HL-60/S4 (cell line): ENCODE results near the gene SCG3.

Experiments used
- in situ Hi-C: fragments of 300-500 bp; cut with MboI; formaldehyde crosslinking; loops from 2 replicates; pipeline ENCODE4 v1.14.3; 2022; ENCODE audit warnings: low sequenced_read_pairs

Gene SCG3

DNA sequence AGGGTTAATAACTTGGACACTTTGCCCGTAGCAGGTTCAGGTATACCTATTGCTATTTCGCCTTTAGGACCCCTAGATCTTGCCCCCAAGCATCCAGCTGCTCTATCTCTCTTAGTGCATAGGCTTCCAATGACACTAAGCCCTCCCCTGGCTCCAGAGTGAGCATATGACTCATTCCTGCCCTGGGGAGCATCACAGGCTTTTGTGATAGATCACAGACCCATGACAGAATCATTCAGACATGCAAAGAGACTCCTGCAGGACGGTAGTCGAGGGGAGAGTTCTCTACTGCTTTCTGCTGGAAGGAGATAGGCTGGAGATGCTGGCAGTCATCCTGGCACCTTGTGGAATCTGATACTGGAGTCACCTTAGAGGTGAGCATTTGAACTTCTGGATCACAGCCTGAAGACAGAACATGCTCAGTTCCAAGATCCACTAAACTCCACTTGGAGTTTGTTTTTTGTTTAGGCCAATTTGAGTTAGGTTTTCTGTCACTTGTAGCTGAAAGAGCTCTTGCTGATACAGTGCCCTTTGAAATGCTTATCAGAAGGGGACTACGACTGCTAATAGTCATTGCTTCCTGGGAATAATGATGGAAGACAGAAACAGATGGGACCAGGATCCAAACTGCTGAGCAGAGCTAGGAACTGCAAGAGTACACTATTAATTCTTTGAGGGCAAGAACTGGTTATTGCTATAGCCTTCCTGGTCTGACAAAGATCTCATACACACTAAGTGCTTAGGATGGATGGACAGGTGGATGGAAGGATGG lies 45.2 kb downstream of the SCG3 start:
- in situ Hi-C loops, result no loop called here

- in situ Hi-C loops, result no loop called here
Observed at GRCh38 chr15:51727141-51727897, 46.0 kb downstream of the SCG3 start.

DNA sequence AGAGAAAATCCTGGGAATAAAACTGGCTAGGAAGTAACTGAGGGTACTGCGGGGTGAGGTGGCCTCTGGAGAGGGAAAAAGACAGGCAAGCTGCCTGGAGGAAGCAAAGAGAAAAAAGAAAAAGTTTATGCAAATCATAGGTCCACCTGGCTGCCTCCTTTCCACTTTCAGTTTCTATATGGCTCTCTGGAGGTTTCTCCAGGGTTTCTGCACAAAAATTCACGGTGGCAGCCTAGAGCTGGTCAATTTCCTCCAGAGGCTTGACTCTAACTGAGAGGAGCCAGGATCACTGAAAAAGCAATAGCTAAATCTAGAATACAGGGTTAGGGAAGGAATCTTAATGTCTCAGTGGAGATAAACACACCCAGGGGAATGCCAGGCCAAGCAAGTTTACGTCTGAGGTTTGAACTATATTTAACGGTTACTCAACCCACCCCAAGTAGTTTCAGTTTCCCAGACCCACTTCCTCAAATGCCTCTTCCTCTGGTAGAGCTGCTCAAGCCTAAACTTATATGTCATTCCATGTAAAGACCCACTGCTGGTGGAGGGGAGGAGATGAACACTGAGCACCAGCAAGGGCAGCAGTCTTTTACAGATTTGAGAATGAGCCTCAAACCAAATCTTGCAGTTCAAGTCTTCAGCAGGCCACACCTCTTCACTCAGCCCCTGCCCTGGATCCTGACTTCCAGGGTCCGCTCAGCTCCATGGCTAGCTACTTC lies 50.4 kb downstream of the SCG3 start:
- in situ Hi-C loops, result no loop called here

DNA sequence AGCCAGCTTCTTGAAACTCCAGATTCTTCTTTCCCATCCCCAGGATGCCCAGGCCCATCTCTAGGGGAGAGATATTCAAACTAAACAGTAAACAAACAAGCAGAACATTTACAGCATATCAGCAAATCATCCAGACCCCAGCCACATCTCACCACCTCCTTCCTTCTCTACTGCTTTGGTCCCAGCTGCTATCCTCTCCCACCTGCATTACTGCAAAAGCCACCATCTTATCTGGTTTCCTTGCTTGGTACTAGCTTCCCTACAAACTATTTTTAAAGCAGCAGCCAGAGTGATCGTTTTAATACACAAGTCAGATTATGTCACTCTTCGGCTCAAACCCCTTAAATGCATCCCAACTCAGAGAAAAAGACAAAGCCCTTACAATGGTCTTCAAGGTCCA lies 51.3 kb downstream of the SCG3 start:
- in situ Hi-C loops, result no loop called here

DNA sequence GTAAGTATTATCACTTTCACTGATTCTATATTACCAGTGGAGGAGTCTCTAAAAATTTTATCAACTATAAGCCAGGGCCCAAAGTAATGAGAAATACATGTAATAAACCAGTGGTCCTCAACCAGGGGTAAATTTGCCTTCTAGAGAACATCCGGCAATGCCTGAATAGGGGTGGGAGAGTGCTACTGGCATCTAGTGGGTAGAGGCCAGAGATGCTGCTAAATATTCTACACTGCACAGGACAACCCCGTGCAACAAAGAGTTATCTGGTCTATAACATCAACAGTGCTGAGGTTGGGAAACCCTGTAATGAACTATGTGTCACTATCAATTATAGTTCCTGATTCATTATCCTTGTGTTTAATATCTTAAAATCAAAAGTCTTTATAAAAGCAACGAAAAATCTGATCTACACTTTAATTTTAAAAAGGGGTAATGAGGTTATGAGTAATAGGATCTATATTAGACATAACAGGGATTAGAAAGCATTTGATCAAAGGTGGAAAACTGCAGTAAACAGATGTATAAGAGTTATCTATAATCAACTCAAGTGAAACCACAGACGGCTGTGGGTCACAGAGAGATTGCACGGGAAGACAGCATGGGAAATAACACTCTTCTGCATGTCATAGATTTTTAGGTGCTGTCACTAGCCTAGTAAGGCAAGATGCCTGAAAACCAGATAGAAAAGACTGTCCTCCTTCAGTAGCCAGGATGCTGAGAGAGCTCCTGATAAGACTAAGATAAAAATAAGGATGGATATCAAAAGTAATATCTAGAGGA lies 54.1 kb downstream of the SCG3 start:
- in situ Hi-C loops, result no loop called here

DNA sequence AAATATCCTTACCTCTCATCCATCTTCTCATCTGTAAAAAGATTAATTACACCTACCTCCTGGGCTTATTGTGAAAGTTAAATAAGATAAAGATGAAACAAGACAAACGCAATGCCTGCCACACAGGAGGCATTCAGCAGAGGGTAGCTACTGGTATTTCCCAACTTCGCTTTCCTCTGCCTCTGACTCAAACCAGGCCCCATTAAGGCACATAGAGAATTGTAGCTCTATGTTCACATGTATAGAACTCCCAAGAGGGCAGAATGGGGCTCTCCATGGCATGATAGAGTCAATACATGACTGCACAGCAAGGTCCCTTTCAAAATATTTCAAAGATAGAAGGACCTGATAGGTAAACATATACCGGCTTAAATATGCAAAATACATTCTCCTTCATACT lies 54.8 kb downstream of the SCG3 start:
- in situ Hi-C loops, result no loop called here

GRCh38 chr15:51736751-51737521 lies 55.6 kb downstream of the SCG3 start:
- in situ Hi-C loops, result no loop called here

DNA sequence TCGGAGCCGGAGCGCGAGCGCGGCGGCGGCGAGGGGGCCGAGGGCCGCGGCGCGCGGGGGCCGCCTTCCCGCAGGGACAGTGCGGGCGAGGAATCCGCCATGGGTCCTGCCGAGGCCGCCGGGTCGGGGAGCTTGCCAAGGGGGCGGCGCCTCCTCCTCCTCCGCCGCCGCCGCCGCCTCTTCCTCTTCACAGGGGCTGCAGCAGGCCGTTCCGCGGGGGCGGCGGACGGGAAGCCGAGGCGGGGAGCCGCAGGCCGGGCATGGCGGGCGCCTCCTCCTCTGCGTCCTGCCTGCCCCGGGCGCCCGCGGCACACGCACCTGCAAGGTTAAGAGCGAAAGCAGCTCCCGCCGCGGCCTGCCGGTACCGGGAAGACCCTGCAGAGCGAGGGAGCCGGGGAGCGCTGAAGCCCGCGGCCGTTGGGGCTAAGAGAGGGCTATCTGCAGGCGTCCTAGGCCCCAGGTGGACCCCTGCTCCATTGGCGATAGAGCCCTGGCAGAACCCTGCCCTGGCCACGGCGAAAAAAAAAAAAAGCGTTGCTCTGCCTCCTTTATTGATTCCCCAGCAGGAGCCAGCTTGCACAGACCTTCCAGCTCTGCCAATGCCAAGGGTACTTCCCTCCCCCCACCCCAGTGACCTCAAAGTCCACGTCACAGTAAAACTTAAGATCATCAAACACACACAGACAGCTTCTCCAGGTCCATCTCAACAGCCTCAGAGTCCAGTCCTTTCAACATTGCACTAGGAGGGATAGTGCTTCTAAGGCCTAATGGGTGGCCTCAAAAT lies 56.4 kb downstream of the SCG3 start, which contains the start of gene LYSMD2:
LYSMD2 (minus strand) TSS at position 134 of the 784 bp plus-strand sequence; CDS start at position 101, 33 bp downstream.
- in situ Hi-C loops, result no loop called here

- in situ Hi-C loops, result no loop called here
Observed at GRCh38 chr15:51738553-51738952, 57.2 kb downstream of the SCG3 start.

GRCh38 chr15:51739061-51739712 lies 57.9 kb downstream of the SCG3 start:
- in situ Hi-C loops, result no loop called here

- in situ Hi-C loops, result no loop called here
Observed at GRCh38 chr15:51749307-51749706, 68.0 kb downstream of the SCG3 start.

DNA sequence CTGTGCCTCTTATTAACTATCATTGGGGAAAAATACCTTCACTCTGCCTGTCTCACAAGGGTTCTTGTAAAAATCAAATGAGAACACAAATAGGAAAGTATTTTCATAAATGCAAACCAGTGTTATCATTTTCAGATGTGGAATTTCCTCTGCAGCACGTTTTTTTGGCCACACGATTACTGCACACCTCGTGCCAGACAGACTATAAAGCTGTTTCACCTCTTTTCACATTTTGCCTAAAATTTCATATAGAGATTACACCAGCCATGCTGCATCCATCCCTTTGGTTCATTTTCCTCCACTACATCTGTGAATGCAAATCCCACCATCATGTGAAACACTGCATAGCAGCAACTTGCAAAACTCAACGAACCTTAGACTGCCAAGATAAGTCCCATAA lies 68.9 kb downstream of the SCG3 start:
- in situ Hi-C loops, result no loop called here

GRCh38 chr15:51750792-51751696 lies 69.7 kb downstream of the SCG3 start, which contains the start of gene TMOD2:
TMOD2 (plus strand) TSS chr15:51751597; CDS start chr15:51766442, 14,845 bp downstream.
- in situ Hi-C loops, result no loop called here

- in situ Hi-C loops, result no loop called here
Observed at GRCh38 chr15:51751697-51752683, 70.7 kb downstream of the SCG3 start.

GRCh38 chr15:51752888-51753287 lies 71.6 kb downstream of the SCG3 start:
- in situ Hi-C loops, result no loop called here

DNA sequence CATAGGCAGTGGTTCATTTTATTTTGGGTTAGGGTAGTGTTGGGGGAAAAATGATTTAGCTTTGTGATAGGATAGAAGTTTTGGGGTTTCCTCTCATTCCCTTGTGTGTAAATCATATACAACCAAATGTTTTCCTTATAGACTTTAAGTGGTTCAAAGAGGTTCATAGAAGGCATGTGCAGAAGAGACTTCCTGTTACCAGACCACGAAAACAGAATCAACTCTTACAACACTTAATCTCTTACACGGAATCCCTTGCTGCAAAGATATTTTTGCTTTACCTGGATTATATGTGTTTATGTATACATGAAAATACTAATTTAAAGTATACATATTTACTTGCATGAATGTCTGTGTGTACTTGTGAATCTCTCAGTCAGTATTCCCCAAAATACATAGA lies 73.0 kb downstream of the SCG3 start:
- in situ Hi-C loops, result no loop called here
